GM21360 (cell line): ENCODE data around the gene SMIM35.
"Not testable (repeated sequence)": the region's sequence is repeated elsewhere in the genome, so short reads cannot be mapped to it uniquely, and the experiment has no call there.

Source experiments
- ATAC-seq: cut with Tn5 transposase; IDR thresholded peaks from one replicate; pipeline ENCODE4 v1.9.1; 2021; ENCODE audit warnings: mild to moderate bottlenecking, moderate library complexity; ENCODE audit not compliant: unreplicated experiment

The SMIM35 gene

DNA sequence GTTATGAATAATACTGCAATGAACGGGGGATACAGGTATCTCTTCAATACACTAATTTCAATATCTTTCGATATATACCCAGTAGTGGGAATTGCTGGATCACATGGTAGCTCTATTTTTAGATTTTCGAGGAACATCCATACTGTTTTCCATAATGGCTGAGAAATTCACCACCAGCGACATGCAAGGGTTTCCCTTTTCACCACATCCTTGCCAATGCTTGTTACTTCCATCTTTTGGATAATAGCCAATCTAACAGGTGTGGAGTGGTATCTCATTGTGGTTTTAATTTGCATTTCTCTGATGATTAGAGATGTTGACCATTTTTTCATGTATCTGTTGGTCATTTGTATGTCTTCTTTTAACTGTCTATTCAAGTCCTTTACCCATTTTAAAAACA is 94.6 kb downstream of the SMIM35 start:
- ATAC-seq = no peak

DNA sequence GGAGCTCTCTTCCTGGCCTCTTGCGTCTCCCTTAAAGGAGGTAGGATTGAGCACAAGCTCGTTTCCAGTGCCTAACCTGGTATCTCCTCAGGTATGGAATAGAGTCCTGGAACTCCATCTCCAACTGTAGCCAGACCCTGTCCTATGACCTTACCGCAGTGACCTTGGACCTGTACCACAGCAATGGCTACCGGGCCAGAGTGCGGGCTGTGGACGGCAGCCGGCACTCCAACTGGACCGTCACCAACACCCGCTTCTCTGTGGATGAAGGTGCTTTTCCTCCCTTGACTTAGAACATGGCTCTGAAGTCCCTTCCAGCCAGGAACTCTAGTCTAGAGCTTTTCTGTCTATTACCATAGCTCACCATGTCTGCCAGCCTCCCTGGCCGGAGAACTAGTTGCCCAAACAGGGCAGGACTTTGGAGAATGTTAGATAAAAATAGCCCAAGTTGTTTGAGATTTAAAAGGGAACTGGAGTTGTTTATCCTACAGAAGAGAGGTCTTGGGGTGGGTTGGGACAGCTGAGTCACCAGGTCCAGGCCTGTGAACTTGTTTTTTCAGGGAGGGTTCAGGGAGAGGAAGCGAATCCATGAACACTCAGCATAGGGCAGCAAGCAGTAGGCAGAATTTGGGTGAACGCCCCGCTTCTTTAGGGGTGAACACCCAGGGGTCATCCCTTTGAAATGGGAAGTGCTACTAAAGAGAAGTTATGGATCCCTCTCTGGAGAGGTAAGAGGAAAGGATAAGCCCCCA is 97.2 kb downstream of the SMIM35 start:
- no peak for ATAC-seq

DNA sequence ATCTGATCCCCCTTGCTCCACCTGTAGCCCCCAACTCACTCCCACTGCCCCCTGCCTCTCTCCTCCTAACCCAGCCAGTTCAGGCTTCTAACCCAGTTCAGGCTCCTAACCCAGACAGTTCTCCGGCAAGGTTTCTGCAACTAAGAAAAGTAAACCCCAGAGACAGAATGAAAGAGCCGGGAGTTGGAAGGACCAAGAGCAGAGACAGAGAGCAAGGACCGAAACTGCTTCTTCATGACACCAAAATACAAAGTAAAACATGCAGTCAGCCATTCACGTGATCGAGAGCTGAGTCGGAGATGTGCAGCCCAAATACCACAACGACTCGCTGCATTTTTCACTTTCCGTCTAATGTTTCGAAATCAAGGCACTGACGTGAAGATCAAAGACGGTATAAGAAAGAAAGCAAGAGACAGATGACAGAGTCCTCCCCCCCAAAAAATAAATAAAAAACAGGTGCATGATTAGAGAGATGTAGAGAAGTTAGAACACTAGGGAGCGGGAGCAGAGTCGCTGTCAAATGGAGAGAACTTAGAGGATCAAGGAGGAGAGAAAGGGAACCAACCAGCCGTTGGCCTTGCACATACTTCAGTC is 99.7 kb downstream of the SMIM35 start:
- no peak for ATAC-seq

DNA sequence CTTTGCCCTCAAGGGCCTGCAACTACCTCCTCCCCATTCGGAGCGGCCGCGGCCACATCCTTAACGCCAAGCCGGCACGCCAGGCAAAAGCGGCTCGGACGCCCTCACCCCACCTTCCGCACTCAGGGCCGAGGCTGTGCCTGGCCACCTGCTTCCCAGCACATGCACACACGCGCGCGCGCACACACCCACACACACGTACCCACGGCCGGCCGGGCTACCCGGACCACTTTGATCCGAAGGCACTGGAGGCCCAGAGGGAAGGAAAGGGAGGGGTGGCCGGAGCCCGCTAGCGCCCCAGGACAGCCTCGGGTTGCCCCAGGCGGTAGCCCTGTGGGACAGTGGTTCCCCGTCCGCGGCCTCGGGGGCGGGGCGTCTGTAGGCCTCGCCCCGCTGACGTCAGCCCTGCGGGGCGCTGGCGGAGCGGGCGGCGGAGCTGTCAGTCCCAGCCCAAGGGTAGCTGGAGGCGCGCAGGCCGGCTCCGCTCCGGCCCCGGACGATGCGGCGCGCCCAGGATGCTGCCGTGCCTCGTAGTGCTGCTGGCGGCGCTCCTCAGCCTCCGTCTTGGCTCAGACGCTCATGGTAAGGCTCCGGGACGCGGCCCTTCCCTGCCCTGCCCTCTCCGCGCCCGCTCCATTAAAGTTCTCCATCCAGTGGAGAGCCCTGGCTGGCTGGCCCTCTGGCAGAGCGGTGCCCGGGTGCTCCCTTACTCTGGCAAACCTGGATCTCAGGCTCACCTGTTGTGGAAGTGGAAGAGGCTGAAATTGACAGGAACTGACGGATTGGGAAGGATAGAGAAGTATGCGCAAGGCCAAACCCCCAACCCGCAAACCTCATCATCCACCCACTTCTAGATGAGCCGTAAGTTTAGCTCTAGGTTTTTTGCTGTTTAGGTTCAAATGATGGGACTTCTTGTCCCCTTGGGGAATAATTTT is 100.5 kb downstream of the SMIM35 start, which contains the start of gene IL10RA:
Gene IL10RA, plus strand, starts transcription at position 442 of the 935 bp plus-strand sequence. Its CDS starts 74 bp downstream, at position 516.
- ATAC-seq = peak; percentile 93

DNA sequence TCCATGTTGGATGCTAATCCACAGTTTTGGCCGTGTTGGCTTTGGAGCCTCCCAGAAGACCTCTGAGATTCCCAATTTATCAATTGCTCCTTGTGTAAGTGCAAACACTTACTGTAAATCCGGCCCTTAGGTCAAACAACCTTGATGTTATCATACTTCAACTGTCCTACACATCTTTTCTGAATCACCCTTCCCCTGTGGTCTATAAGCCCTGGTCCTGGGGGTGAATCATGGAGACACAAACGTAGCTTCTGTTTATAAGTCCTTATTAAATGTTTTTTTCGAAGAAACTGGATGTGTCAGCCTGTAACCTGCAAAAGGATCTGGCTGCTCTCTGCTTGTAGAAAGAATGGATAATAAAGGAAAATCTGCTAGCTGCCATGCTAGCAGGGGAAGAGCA is 102.3 kb downstream of the SMIM35 start:
- ATAC-seq = no peak

DNA sequence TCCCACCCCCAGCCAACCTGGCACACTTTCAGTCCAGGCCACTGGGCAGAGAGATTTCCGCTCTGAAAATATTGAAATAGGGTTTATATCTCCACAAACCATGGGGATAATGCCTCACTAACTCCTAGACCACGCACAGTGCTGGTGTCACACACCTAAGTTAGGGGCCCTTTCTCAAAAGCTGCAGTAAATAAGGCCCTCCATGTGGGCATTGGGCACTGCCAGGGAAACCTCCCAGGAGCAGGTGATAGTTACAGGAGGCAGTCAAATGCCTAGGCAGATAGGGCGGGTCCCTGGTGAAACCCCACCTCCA is 103.6 kb downstream of the SMIM35 start:
- no peak for ATAC-seq

DNA sequence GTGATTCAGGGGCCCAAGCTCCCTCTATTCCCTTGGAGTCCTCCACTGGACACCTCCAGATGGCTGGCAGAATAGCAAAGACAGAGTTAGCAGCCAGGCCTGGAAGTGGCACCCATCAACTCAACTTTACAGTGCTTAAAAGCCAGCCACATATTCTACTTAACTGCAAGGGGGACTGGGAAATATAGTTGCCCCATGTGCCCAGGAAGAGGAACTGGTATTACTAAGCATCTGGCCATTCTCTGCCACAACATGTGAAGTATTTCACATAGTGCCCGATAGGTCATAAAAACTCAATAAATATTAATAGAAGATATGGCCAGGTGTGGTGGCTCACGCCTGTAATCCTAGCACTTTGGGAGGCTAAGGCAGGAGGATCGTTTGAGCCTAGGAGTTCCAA is 106.0 kb downstream of the SMIM35 start:
- ATAC-seq = no peak

DNA sequence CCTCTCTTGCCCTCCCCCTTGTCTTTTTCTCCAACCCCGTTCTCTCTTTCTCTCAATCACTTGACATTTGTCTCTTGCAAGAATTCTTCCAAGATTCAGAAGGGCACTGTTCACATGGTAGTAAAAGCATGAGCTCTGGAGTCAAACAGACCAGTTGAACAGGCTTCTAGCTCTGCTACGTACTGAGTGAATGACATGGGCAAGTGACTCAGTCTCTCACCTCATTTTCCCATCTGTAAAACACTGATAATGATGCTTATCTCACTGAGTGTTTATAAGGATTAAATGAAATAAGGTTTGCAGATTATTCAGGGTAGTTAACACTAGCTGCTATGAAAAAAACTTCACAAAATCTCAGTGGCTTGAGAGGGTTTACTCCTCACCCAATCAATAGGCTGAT is 106.5 kb downstream of the SMIM35 start:
- peak; percentile 24 for ATAC-seq

DNA sequence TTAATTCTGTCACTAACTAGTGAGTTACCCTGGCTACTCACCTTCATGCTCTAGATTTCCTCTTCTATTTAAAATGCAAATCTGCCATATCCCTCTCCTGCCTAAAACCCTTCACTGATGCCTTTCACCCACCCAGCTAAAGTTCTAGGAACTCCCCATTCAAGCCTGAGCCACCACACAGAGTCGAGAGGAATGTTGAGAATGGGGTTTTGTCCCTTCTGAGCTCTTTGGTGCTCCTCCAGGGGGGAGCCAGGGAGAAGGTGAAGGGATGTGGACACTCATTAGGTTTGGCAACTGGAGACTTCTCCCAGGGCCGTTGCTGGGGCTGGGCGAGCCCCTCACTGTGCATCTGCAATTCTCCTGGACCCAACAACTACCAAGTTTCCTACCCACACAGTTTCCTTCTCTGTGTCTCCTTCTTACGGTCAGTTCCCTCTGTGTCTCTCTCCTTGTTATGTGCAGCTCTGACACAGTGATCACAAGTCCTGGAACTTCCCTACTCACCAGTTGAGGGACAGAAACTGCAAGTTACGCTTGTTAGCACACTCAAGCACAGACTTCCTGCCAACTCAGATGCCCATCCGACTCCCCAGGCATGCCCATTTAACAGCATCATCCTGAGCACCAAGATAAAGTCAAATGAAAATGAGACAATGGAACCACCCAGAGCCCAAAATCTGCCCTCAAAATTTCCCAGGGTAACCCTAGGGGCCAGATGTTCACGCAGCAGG is 107.1 kb downstream of the SMIM35 start:
- ATAC-seq = peak; percentile 47

DNA sequence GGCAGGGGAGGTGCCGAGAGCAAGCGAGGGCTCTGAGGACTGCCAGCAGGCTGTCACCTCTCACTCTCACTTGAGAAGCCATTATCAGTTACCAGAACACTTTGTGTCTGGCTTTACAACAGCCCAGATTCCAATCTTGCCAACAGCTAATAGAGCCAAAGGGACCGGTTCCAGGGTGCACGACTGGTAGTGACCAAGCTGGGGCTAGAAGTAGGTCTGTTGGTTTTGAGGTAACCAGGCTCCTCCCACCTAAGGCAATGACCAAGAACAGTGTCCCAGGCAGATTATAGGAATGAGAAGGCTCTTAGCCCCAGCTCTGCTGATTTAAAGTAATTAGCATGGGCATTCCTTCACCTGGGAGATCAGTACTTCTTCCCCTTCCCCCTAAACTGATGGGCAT is 107.8 kb downstream of the SMIM35 start:
- ATAC-seq = no peak

DNA sequence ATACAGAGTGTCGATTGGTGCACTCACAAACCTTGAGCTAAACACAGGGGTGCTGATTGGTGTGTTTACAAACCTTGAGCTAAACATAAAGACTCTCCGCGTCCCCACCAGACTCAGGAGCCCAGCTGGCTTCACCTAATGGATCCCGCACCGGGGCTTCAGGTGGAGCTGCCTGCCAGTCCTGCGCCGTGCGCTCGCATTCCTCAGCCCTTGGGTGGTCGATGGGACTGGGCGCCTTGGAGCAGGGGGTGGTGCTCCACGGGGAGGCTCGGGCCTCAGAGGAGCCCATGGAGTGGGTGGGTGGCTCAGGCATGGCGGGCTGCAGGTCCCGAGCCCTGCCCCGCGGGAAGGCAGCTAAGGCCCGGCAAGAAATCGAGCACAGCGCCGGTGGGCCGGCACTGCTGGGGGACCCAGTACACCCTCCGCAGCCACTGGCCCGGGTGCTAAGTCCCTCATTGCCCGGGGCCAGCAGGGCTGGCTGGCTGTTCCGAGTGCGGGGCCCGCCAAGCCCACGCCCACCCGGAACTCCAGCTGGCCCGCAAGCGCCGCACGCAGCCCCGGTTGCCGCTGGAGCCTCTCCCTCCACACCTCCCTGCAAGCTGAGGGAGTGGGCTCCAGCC is 108.4 kb downstream of the SMIM35 start:
- ATAC-seq = not testable (repeated sequence)

DNA sequence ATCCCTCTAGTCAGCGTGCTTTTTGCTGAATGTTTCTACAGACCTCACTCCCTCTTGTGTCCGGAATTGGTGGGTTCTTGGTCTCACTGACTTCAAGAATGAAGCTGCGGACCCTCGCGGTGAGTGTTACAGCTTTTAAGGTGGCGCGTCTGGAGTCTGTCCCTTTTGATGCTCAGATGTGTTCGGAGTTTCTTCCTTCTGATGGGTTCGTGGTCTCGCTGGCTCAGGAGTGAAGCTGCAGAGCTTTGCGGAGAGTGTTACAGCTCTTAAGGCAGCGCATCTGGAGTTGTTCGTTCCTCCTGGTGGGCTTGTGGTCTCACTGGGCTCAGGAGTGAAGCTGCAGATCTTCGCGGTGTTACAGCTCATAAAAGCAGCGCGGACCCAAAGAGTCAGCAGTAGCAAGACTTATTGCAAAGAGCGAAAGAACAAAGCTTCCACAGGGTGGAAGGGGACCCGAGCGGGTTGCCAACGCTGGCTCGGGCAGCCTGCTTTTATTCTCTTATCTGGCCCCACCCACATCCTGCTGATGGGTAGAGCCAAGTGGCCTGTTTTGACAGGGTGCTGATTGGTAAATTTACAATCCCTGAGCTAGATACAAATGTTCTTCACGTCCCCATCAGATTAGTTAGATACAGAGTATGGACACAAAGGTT is 109.0 kb downstream of the SMIM35 start:
- ATAC-seq = not testable (repeated sequence)

DNA sequence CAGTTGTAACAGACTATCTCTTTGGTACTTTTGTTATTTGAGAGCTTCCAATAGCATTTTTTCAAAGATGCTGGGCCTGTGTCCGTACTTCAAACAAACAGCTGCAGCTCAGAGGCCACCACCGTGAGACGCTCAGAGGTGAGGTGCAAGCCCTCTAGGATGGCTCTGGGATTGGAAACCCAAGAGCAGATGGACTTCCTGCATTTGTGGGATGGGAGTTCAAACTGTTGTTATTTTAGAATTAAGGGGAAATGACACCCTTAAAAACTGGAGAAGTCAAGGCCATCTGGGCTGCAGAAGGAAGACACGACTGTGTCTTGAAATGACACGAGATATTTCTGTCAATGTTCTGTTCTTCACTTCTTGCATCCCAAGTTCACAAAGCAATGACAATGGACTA is 109.7 kb downstream of the SMIM35 start:
- ATAC-seq = no peak

DNA sequence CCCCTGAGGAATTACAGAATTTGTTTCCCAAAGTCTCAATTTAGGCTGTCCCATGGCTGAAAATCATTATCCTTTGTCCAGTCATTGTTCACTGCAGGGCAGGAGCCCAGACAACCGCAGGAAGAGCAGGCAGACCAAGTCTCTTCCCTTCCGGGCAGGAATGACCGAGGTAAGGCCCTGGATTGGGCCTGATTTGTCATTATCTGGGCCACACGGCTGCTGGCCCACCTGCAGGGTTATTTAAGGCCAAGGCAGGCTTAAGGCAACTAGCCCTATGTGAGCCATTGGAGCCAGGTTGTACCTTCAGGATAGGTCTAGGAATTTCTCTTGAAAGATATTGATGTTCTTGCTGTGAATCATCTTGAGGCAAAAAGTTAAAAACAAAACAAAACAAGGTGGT is 110.3 kb downstream of the SMIM35 start:
- no peak for ATAC-seq

DNA sequence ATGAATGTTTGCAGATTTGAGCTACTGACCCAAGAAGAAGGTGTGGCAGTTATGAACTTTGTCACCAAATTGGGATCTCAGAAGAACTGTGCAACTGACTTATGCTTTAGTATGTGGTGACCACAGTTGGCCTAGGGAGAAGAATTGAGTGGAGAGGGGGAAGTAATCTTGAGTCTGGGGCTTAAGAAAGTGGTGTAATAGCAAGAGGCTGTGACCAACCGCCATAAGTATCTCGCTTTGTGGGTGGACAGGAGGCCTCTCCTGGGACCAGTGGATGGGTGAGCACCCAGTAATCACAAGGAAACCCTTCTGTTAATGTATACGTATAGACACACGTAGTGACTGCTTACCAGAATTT is 113.3 kb downstream of the SMIM35 start:
- ATAC-seq = no peak

DNA sequence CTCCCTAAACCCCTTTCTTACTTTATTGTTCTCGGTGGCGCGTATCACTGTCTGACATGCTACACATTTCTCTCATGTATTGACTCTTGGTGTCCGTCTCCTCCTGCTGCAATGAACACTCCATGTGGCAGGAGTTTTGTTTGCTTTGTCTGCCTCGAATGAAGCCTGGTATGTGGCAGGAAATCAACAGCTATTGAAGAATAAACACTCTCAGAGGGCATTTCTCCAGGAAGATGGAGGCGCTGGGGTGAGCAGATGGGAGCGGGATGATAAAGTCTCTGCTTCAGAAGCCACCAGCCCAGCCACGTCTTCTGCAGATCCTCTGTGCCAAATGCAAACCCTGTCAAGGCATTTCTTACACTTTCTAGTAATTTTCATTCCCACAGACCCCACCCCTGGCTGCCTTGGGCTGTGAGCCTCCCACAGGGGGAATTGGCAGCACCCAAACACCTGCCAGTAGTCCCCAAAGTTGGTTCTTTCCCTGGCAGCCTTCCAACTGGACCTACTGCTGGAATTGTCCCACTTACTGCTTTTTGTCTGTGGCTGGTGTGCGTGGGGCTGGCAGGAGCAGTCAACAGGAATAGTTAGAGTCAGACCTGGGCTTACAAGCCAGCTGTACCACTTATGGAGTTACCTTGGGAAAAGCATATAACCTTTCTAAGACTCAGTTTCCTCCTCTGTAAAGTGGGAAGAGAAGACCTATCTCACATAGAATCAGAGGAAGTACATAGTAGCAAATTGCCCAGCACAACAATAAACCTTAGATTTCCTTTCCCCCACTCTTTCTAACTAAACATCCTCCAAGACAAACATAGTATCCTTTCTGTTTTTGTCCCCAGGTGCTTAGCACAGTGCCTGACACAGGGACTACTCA is 113.9 kb downstream of the SMIM35 start:
- ATAC-seq = no peak

DNA sequence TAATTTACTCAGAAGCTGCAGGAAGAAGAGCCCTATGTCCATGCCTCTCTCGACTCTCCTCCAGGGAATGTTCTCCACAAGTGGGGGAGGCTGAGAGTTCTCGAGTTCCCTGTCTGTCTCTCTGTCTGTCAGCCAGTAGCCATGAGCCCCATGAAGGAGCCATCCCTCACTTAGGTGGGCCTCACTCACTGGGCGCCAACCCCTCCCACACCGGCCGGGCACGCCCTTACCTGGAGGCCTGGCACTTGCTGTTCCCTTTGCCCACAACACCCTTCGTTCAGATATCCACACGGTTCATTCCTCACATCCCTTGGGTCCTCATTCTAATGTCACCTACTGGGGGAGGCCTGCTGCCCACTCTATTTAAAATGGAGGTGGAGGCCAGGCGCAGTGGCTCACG is 114.7 kb downstream of the SMIM35 start:
- ATAC-seq = no peak

DNA sequence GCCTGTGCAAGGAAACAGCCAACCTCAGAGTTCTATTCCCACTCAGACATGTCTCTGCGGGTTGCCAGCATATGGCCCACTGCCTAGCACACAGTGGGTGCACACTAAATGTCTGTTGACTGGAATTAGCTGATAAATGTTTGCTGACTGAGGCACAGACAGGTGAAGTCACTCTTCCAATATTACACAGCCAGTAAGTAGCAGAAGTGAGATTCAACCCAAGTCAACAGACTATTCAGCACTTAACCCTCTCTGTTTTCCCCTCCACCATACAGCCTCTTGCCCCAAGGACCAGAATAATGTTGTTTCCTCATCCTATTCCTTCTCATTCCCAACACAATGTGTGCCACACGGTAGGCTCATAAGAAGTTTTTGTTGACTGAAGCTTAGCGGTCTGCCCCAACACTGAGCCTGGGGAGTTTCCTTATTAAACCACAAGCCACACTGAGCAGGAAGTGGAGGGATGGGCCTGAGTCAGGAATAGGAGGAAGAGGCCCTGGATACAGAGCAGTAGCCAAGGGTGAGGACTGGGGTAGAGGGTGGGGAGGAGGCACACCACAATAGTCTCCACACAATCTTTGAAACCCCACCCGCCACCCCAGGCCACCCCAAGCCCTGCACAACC is 116.3 kb downstream of the SMIM35 start:
- no peak for ATAC-seq
